AG04450 (cell line): ENCODE results near the gene ICAM1. TPM values are rescaled to one million over a fixed set of nuclear protein-coding genes. Genes with fewer than 3 reads are reported as not detected.

Experiments
- CTCF ChIA-PET: fragments of 300-600, 350-600 bp; formaldehyde crosslinking; extraction: SDS; loops from one replicate; lab custom pipeline; 2022; ENCODE audit warnings: antibody characterized with exemption, inconsistent platforms; lab: Charles Lee
- POLR2A ChIA-PET: fragments of 350-600 bp; formaldehyde crosslinking; extraction: SDS; loops from one replicate; lab custom pipeline; 2021; ENCODE audit warnings: antibody characterized with exemption, inconsistent platforms; lab: Yijun Ruan, JAX
- DNase-seq: peaks from one replicate; pipeline ENCODE4 v3.0.0-alpha.2; 2011; ENCODE audit warnings: low read depth, low spot score
- H3K27ac ChIP-seq: one replicate; pipeline ENCODE4 v1.5.1; 2012; ENCODE audit warnings: low read depth, low read length, control low read depth
- H3K27me3 ChIP-seq: one replicate; pipeline ENCODE4 v1.6.0; 2012; ENCODE audit warnings: low read length; ENCODE audit not compliant: control insufficient read depth, insufficient read depth
- H3K4me3 ChIP-seq: 2 replicates; pipeline ENCODE4 v1.5.1; 2011; ENCODE audit warnings: mild to moderate bottlenecking, low read depth, low read length, control low read depth
- H3K9me3 ChIP-seq: 2 replicates; pipeline ENCODE4 v1.5.1; 2012; ENCODE audit warnings: low read length; ENCODE audit not compliant: control insufficient read depth, insufficient read depth
- CTCF ChIP-seq: IDR thresholded peaks from 2 replicates; pipeline ENCODE4 v1.5.1; 2011; ENCODE audit warnings: low read depth, low read length, control low read depth, inconsistent platforms
- polyA plus RNA-seq: library from polyadenylated mRNA; depleted of rRNA; stranded (reverse); fragments of >200 nt; gene quantifications from 2 replicates; pipeline ENCODE4 v1.2.3, GENCODE V29; 2011

The ICAM1 gene
- polyA plus RNA-seq, 1 experiment, result 40.4 TPM

GRCh38 chr19:10226021-10226375, 44.9 kb upstream of the ICAM1 start:
- no peak for DNase-seq
- Histone ChIP-seq H3K9me3 (peaks cover 21% of the 10 kb centered on the region), H3K4me3 (no peak overlapping the region; the same call in 1 of the 2 replicates), H3K27me3 (no peaks in the 10 kb centered on the region), H3K27ac (peak overlapping the region; percentile 97)
- no peak for TF ChIP-seq CTCF
- CTCF ChIA-PET, result interaction anchor here (0.7 to 4.4 kb wide), 4 partner anchors 10 to 30 kb away, joined by 3 to 28 read pairs (median 4); no protein-coding TSS in a partner anchor
- POLR2A ChIA-PET, result interaction anchor here (0.6 to 2.4 kb wide), 12 partner anchors 10 to 193 kb away, joined by 3 to 42 read pairs (median 4); partner anchors contain the start of gene DNMT1

- ChIA-PET CTCF (interaction anchor here (0.7 to 4.4 kb wide), 4 partner anchors 10 to 31 kb away, joined by 3 to 28 read pairs (median 4); no protein-coding TSS in a partner anchor), POLR2A (interaction anchor here (0.6 to 2.4 kb wide), 12 partner anchors 10 to 192 kb away, joined by 3 to 42 read pairs (median 4); partner anchors contain the start of gene DNMT1)
- Histone ChIP-seq H3K27ac (peak overlapping the region; percentile 97), H3K27me3 (no peaks in the 10 kb centered on the region), H3K9me3 (peaks cover 21% of the 10 kb centered on the region), H3K4me3 (peak overlapping the region; percentile 39)
- TF ChIP-seq CTCF, result no peak
- DNase-seq, result peak; percentile 89
Observed at GRCh38 chr19:10226376-10227025, 44.4 kb upstream of the ICAM1 start.

GRCh38 chr19:10227026-10227971, 43.6 kb upstream of the ICAM1 start:
- CTCF ChIA-PET, result interaction anchor here (1.1 to 4.4 kb wide), 2 partner anchors 23 to 107 kb away, joined by 4 to 28 read pairs; no protein-coding TSS in a partner anchor
- no peak for DNase-seq
- H3K9me3 ChIP-seq, result peaks cover 21% of the 10 kb centered on the region
- peak overlapping the region; percentile 39 for H3K4me3 ChIP-seq
- POLR2A ChIA-PET, result interaction anchor here (0.5 to 2.4 kb wide), 5 partner anchors 11 to 64 kb away, joined by 3 to 42 read pairs (median 6); no protein-coding TSS in a partner anchor
- H3K27me3 ChIP-seq, result no peaks in the 10 kb centered on the region
- no peak for TF ChIP-seq CTCF
- H3K27ac ChIP-seq, result peak overlapping the region; percentile 97

GRCh38 chr19:10228393-10228792, 42.5 kb upstream of the ICAM1 start:
- Histone ChIP-seq H3K9me3 (peaks cover 21% of the 10 kb centered on the region), H3K27me3 (no peaks in the 10 kb centered on the region), H3K27ac (peak overlapping the region; percentile 47), H3K4me3 (0 out of 2 replicates have a peak overlapping the region, but pooled peaks have one; percentile 4)
- TF ChIP-seq CTCF, result no peak
- ChIA-PET POLR2A (interaction anchor here (0.5 kb wide), 1 partner anchor 401 kb away, joined by 4 read pairs; no protein-coding TSS in a partner anchor), CTCF (interaction anchor here (1.0 to 4.4 kb wide), 4 partner anchors 10 to 108 kb away, joined by 3 to 28 read pairs (median 4); no protein-coding TSS in a partner anchor)
- DNase-seq, result no peak
